CD4-positive, alpha-beta memory T cell (primary cell): ENCODE measurements around the gene PCSK6. TPM values are rescaled to one million over a fixed set of nuclear protein-coding genes. Genes with fewer than 3 reads are reported as not detected.
"Not testable (repeated sequence)": the region's sequence is repeated elsewhere in the genome, so short reads cannot be mapped to it uniquely, and the experiment has no call there.

Source experiments
- CTCF ChIA-PET: fragments of 350-600 bp; sonication (Branson Sonifier 250); formaldehyde crosslinking; loops from one replicate; lab custom pipeline; 2021; ENCODE audit warnings: inconsistent platforms; ENCODE audit not compliant: partially characterized antibody; lab: Charles Lee
- POLR2A ChIA-PET: fragments of 350-600 bp; sonication (Branson Sonifier 250); formaldehyde crosslinking; loops from one replicate; lab custom pipeline; 2021; ENCODE audit not compliant: partially characterized antibody; lab: Charles Lee
- DNase-seq, 5 donors: peaks; one replicate each; pipeline versions ENCODE4 v3.0.0 to v3.0.0-alpha.2; 2020 to 2022; ENCODE audit warnings: mixed read lengths in 1 of 5
- H3K27ac ChIP-seq: one replicate; pipeline ENCODE4 v1.7.0; 2013; ENCODE audit warnings: low read depth, low read length
- H3K27me3 ChIP-seq: 2 replicates; pipeline ENCODE4 v1.7.0; 2013; ENCODE audit warnings: mild to moderate bottlenecking, low read length, moderate library complexity; ENCODE audit not compliant: insufficient read depth
- H3K36me3 ChIP-seq: 2 replicates; pipeline ENCODE4 v1.7.0; 2013; ENCODE audit warnings: mild to moderate bottlenecking, low read length, moderate library complexity; ENCODE audit not compliant: insufficient read depth
- H3K4me1 ChIP-seq: 2 replicates; pipeline ENCODE4 v1.7.0; 2013; ENCODE audit warnings: mild to moderate bottlenecking, low read length, moderate library complexity; ENCODE audit not compliant: insufficient read depth
- H3K4me3 ChIP-seq, 2 donors: one replicate each; pipeline ENCODE4 v1.7.0; 2013; ENCODE audit warnings: low read length in 2 of 2, mild to moderate bottlenecking in 1 of 2
- H3K9me3 ChIP-seq, 2 donors: one replicate each; pipeline ENCODE4 v1.7.0; 2013; ENCODE audit warnings: low read length in 2 of 2, control low read depth in 1 of 2; ENCODE audit not compliant: control insufficient read depth in 1 of 2
- H3K27ac Mint-ChIP-seq, 7 donors: one replicate each; pipeline ENCODE4 v1.8.0; 2020 to 2021; ENCODE audit warnings: mixed read lengths in 7 of 7, mild to moderate bottlenecking in 6 of 7, inconsistent platforms in 3 of 7, moderate library complexity in 3 of 7
- H3K27me3 Mint-ChIP-seq, 2 donors: one replicate each; pipeline ENCODE4 v1.8.0; 2020 to 2021; ENCODE audit warnings: mixed read lengths in 2 of 2
- H3K36me3 Mint-ChIP-seq, 2 donors: one replicate each; pipeline ENCODE4 v1.8.0; 2020 to 2021; ENCODE audit warnings: mixed read lengths in 2 of 2, inconsistent platforms in 1 of 2, mild to moderate bottlenecking in 1 of 2
- H3K4me1 Mint-ChIP-seq, 4 donors: one replicate each; pipeline ENCODE4 v1.8.0; 2020 to 2021; ENCODE audit warnings: mixed read lengths in 4 of 4, mild to moderate bottlenecking in 1 of 4
- H3K4me3 Mint-ChIP-seq, 8 donors: one replicate each; pipeline ENCODE4 v1.8.0; 2020 to 2021; ENCODE audit warnings: mixed read lengths in 8 of 8, mild to moderate bottlenecking in 7 of 8, moderate library complexity in 6 of 8, inconsistent platforms in 3 of 8
- H3K9me3 Mint-ChIP-seq, 8 donors: one replicate each; pipeline ENCODE4 v1.8.0; 2020 to 2021; ENCODE audit warnings: mixed read lengths in 8 of 8, mild to moderate bottlenecking in 5 of 8, inconsistent platforms in 3 of 8, moderate library complexity in 1 of 8
- intact Hi-C: fragments of 100-400 bp; cut with micrococcal nuclease; formaldehyde crosslinking; loops from one replicate; pipeline ENCODE4 v1.15.1; 2023
- polyA plus RNA-seq, 2 donors: library from polyadenylated mRNA; unstranded; fragments of 300-500 nt; fragmentation: Illumina TruSeq; gene quantifications; one replicate each; pipeline ENCODE4 v1.2.3, GENCODE V29; 2021
- total RNA-seq, 2 experiments: library from RNA; stranded (reverse); gene quantifications; one replicate each; pipeline ENCODE4 v1.2.3, GENCODE V29; 2021

PCSK6 gene
- total and polyA plus RNA-seq, 4 experiments from 2014 or later = 0.08 to 0.53 (median 0.32) TPM

- Histone ChIP-seq H3K9me3 (peaks cover 0 to 7% of the 10 kb centered on the region in 2 donors), H3K36me3 (no peaks in the 10 kb centered on the region), H3K27ac (no peak overlapping the region), H3K27me3 (no peaks in the 10 kb centered on the region), H3K4me3 (no peak overlapping the region), H3K4me1 (peaks cover 18% of the 10 kb centered on the region)
- peaks cover 6 to 10% of the 10 kb centered on the region in 2 donors for H3K27me3 Mint-ChIP-seq
- no peak overlapping the region for H3K4me3 Mint-ChIP-seq
- DNase-seq = no peak
- CTCF ChIA-PET = no interaction called here
- H3K27ac Mint-ChIP-seq = no peak overlapping the region
- POLR2A ChIA-PET = no interaction called here
- H3K36me3 Mint-ChIP-seq = peaks cover 3 to 5% of the 10 kb centered on the region in 2 donors
- intact Hi-C loops = no loop called here
- H3K4me1 Mint-ChIP-seq = peaks cover 12 to 27% (median 18%) of the 10 kb centered on the region in 4 donors
- H3K9me3 Mint-ChIP-seq = peaks cover 0 to 40% (median 27%) of the 10 kb centered on the region in 8 donors
Observed at GRCh38 chr15:101337976-101338375, 151.5 kb downstream of the PCSK6 start.

- not testable (repeated sequence) for H3K9me3 ChIP-seq, H3K27me3 ChIP-seq, H3K36me3 ChIP-seq, H3K4me3 ChIP-seq, H3K27me3 Mint-ChIP-seq
- H3K36me3 Mint-ChIP-seq = peaks cover 4 to 11% of the 10 kb centered on the region in 2 donors
- peak overlapping the region in 7 of 8 donors; percentile 35 to 74 (median 46) for H3K4me3 Mint-ChIP-seq
- peaks cover 20% of the 10 kb centered on the region for H3K4me1 ChIP-seq
- peaks cover 13 to 35% (median 22%) of the 10 kb centered on the region in 4 donors for H3K4me1 Mint-ChIP-seq
- peak overlapping the region; percentile 85 to 95 (median 92) for H3K27ac Mint-ChIP-seq
- ChIA-PET CTCF (interaction anchor here (4.2 kb wide), 1 partner anchor 13 kb away, joined by 28 read pairs; no protein-coding TSS in a partner anchor), POLR2A (interaction anchor here (1.0 to 5.0 kb wide), 4 partner anchors 10 to 308 kb away, joined by 3 to 35 read pairs (median 6); partner anchors contain the start of gene SNRPA1)
- H3K27ac ChIP-seq = peak overlapping the region; percentile 31
- peak; percentile 53 to 86 (median 78) for DNase-seq
- intact Hi-C loops = loop anchor here (1.0 kb wide), 2 partner anchors 14 to 39 kb away; partner anchors contain the start of gene SNRPA1
- H3K9me3 Mint-ChIP-seq = peaks cover 0 to 41% (median 24%) of the 10 kb centered on the region in 8 donors
Observed at GRCh38 chr15:101333907-101334789, 155.4 kb downstream of the PCSK6 start.

- peaks cover 0 to 35% (median 24%) of the 10 kb centered on the region in 8 donors for H3K9me3 Mint-ChIP-seq
- Histone ChIP-seq H3K4me3 (no peak overlapping the region), H3K27me3 (no peaks in the 10 kb centered on the region), H3K4me1 (peaks cover 20% of the 10 kb centered on the region), H3K36me3 (no peaks in the 10 kb centered on the region), H3K27ac (no peak overlapping the region), H3K9me3 (peaks cover 0 to 7% of the 10 kb centered on the region in 2 donors)
- H3K4me3 Mint-ChIP-seq = no peak overlapping the region
- ChIA-PET CTCF (interaction anchor here (1.8 to 4.2 kb wide), 2 partner anchors 11 to 30 kb away, joined by 5 to 28 read pairs; no protein-coding TSS in a partner anchor), POLR2A (interaction anchor here (0.7 to 5.0 kb wide), 2 partner anchors 12 to 38 kb away, joined by 3 to 35 read pairs; partner anchors contain the start of gene SNRPA1)
- peaks cover 13 to 32% (median 22%) of the 10 kb centered on the region in 4 donors for H3K4me1 Mint-ChIP-seq
- peaks cover 0 to 3% of the 10 kb centered on the region in 2 donors for H3K27me3 Mint-ChIP-seq
- no peak for DNase-seq
- H3K36me3 Mint-ChIP-seq = peaks cover 4 to 11% of the 10 kb centered on the region in 2 donors
- intact Hi-C loops = no loop called here
- peak overlapping the region in 4 of 7 donors; percentile 40 to 82 (median 62) for H3K27ac Mint-ChIP-seq
Observed at GRCh38 chr15:101332061-101332467, 157.4 kb downstream of the PCSK6 start.

GRCh38 chr15:101329867-101330380, 159.6 kb downstream of the PCSK6 start:
- H3K27ac Mint-ChIP-seq = no peak overlapping the region
- no peak overlapping the region for H3K4me3 ChIP-seq
- ChIA-PET CTCF (no interaction called here), POLR2A (no interaction called here)
- no peak overlapping the region for H3K4me3 Mint-ChIP-seq
- no peaks in the 10 kb centered on the region for H3K27me3 ChIP-seq
- H3K36me3 Mint-ChIP-seq = peaks cover 4 to 11% of the 10 kb centered on the region in 2 donors
- peaks cover 11 to 24% (median 18%) of the 10 kb centered on the region in 4 donors for H3K4me1 Mint-ChIP-seq
- no peak for DNase-seq
- H3K4me1 ChIP-seq = peaks cover 12% of the 10 kb centered on the region
- H3K9me3 Mint-ChIP-seq = peaks cover 0 to 23% (median 17%) of the 10 kb centered on the region in 8 donors
- peaks cover 6 to 11% of the 10 kb centered on the region in 2 donors for H3K27me3 Mint-ChIP-seq
- intact Hi-C loops = no loop called here
- H3K9me3 ChIP-seq = peaks cover 0 to 7% of the 10 kb centered on the region in 2 donors
- no peak overlapping the region for H3K27ac ChIP-seq
- no peaks in the 10 kb centered on the region for H3K36me3 ChIP-seq

- POLR2A ChIA-PET = no interaction called here
- H3K4me3 Mint-ChIP-seq = no peak overlapping the region
Observed at GRCh38 chr15:101329309-101329863, 160.1 kb downstream of the PCSK6 start.

GRCh38 chr15:101328001-101328400, 161.5 kb downstream of the PCSK6 start:
- Mint-ChIP-seq H3K36me3 (peaks cover 0 to 9% of the 10 kb centered on the region in 2 donors), H3K4me1 (peaks cover 1 to 8% (median 5%) of the 10 kb centered on the region in 4 donors), H3K27ac (no peak overlapping the region), H3K27me3 (peaks cover 6 to 16% of the 10 kb centered on the region in 2 donors), H3K4me3 (no peak overlapping the region), H3K9me3 (peaks cover 0 to 6% (median 4%) of the 10 kb centered on the region in 8 donors)
- CTCF ChIA-PET = no interaction called here
- H3K36me3 ChIP-seq = no peaks in the 10 kb centered on the region
- peaks cover 2% of the 10 kb centered on the region for H3K4me1 ChIP-seq
- intact Hi-C loops = no loop called here
- H3K27me3 ChIP-seq = no peaks in the 10 kb centered on the region
- H3K4me3 ChIP-seq = no peak overlapping the region
- H3K9me3 ChIP-seq = no peaks in the 10 kb centered on the region
- DNase-seq = no peak
- H3K27ac ChIP-seq = no peak overlapping the region
- POLR2A ChIA-PET = no interaction called here

More at GRCh38 chr15:101329309-101329863, 160.1 kb downstream of the PCSK6 start:
- H3K27me3 ChIP-seq = no peaks in the 10 kb centered on the region
- Mint-ChIP-seq H3K27ac (no peak overlapping the region), H3K36me3 (peaks cover 2 to 9% of the 10 kb centered on the region in 2 donors), H3K9me3 (peaks cover 0 to 18% (median 12%) of the 10 kb centered on the region in 8 donors), H3K4me1 (peaks cover 6 to 19% (median 13%) of the 10 kb centered on the region in 4 donors), H3K27me3 (peaks cover 6 to 11% of the 10 kb centered on the region in 2 donors)
- peaks cover 8% of the 10 kb centered on the region for H3K4me1 ChIP-seq
- CTCF ChIA-PET = no interaction called here
- peaks cover 0 to 2% of the 10 kb centered on the region in 2 donors for H3K9me3 ChIP-seq
- DNase-seq = no peak
- H3K36me3 ChIP-seq = no peaks in the 10 kb centered on the region
- intact Hi-C loops = no loop called here
- H3K4me3 ChIP-seq = no peak overlapping the region
- H3K27ac ChIP-seq = no peak overlapping the region
